ENCODE data around the gene EP400.

DNA sequence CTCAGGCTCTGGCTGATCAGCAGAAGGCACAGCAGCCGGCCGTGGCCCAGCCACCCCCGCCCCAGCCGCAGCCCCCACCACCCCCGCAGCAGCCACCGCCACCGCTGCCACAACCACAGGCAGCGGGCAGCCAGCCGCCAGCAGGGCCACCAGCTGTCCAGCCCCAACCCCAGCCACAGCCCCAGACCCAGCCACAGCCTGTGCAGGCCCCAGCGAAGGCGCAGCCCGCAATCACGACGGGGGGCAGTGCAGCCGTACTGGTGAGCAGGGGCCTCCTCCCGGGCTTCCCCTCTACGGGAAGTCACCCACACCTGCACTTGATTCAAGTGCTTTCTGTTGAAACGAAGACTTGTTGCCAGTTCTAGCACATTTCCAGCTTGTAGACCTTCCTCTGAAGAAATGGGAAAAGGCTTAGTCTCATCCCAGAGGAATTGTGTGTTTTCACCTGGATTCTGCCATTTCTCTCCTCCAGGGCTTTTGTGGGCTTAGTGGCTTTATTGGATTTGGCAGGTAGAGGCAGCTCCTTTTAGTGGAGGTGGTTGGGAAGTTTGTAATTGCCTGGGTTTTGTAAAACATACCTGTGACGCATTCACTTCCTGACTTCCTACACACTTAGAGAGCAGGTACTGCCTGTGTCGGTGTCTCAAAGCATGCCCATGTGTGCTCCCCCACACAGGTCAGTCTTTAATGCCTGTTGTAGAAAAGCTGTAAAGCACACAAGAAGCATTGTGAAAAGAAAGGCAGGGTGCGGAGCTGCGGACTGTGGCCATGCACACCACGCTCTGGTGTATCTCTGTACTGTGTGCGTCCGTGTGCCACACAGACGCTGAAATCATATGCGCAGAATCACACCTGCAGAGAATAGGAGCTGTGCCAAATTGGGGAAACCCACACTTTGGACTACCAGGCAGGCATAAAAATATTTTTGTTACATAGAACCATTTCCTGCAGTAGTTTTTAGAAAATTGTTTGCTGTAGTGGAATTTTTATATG, 103.9 kb downstream of the EP400 start:
- TF ChIP-seq, protein P1, sequence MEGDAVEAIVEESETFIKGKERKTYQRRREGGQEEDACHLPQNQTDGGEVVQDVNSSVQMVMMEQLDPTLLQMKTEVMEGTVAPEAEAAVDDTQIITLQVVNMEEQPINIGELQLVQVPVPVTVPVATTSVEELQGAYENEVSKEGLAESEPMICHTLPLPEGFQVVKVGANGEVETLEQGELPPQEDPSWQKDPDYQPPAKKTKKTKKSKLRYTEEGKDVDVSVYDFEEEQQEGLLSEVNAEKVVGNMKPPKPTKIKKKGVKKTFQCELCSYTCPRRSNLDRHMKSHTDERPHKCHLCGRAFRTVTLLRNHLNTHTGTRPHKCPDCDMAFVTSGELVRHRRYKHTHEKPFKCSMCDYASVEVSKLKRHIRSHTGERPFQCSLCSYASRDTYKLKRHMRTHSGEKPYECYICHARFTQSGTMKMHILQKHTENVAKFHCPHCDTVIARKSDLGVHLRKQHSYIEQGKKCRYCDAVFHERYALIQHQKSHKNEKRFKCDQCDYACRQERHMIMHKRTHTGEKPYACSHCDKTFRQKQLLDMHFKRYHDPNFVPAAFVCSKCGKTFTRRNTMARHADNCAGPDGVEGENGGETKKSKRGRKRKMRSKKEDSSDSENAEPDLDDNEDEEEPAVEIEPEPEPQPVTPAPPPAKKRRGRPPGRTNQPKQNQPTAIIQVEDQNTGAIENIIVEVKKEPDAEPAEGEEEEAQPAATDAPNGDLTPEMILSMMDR (IDR thresholded peaks at IDR 0.05; ENCODE audit: low read length), result no peak
- no peak for TF ChIP-seq EZH2 (IDR thresholded peaks at IDR 0.05; ENCODE audit: borderline replicate concordance, low read length)
